ENCODE measurements around the gene SAXO1.
A peak's percentile ranks its signal among the peaks of the same experiment; 100 is the strongest.
"Not testable (repeated sequence)": the region's sequence is repeated elsewhere in the genome, so short reads cannot be mapped to it uniquely, and the experiment has no call there.

SAXO1 gene

DNA sequence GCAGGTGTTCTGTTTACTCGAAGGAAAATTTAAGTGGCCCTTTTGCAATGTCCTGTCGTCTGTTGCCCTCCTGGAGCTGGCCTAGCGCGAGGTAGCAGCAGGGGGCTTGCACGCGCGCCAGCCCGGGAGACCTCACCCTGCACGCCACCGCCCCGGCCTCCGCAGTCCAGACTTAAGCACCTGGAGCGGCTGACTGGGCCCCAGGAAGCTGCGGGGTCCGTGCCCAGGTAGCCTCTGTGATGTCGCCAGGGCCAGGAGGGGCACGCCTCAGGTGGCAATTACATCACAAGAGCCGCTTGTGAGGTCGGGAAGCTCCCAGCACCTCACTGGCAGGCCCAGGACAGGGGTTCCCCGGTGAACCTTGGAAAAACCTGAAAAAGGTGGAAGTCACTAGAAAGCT is at the start of gene SAXO1:
TSS of gene SAXO1 (minus strand) at position 195 of the 400 bp plus-strand sequence. CDS start 301 bp downstream, outside the sequence.
- DNase-seq: no peak

DNA sequence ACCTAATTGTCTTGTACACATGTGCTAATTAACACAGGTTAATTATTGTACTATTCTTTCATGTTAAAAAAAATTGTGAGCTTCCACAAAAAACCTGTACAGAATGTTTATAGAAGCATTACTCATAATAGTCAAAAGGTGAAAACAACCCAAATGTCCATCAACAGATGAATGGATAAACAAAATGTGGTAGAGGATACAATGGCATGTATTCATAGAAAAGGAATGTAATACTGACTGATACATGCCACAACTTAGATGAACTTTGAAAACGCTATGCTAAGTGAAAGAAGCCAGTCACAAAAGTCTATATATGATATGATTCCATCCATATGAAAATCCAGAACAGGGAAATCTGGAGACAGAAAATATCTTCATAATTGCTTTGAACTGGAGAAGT is 41.8 kb upstream of the SAXO1 start:
- DNase-seq: no peak

DNA sequence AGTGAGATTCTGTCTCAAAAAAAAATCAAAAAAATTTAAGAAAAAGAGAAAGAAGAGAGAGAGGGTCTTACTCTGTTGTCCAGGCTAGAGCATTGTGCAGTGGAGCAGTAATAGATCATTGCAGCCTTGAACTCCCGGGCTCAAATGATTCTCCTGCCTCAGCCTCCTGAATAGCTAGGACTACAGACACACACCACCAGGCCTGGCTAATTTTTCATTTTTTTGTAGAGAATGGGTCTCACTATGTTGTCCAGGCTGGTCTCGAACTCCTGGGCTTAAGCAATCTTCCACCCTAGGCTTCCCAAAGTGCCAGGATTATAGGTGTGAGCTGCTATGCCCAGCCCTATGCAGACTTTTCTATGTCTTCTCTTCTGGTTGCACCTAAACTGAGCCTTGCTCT is 41.2 kb upstream of the SAXO1 start:
- no peak for DNase-seq

DNA sequence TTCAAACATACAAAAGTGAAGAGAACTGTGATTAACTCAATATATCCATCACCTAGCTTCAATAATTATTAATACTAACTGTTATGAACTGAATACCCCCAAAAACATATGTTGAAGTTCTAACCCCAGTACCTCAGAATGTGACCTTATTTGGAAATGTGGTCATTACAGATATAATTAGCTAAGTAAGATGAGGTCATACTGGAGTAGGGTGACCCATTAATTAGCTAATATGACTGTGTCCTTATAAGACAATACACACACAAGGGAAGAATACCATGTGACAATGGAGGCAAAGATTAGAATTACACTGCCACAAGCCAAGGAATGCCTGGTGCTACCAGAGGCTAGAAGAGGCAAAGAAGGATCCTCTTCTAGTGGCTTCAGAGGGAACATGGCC is 24.0 kb upstream of the SAXO1 start:
- DNase-seq: no peak

- DNase-seq: peak; percentile 13 to 32
Measured at GRCh38 chr9:19050637-19051591, 17.9 kb upstream of the SAXO1 start.

GRCh38 chr9:19049917-19050636 is 17.1 kb upstream of the SAXO1 start:
- DNase-seq: peak in 1 of 2 experiments; percentile 40

DNA sequence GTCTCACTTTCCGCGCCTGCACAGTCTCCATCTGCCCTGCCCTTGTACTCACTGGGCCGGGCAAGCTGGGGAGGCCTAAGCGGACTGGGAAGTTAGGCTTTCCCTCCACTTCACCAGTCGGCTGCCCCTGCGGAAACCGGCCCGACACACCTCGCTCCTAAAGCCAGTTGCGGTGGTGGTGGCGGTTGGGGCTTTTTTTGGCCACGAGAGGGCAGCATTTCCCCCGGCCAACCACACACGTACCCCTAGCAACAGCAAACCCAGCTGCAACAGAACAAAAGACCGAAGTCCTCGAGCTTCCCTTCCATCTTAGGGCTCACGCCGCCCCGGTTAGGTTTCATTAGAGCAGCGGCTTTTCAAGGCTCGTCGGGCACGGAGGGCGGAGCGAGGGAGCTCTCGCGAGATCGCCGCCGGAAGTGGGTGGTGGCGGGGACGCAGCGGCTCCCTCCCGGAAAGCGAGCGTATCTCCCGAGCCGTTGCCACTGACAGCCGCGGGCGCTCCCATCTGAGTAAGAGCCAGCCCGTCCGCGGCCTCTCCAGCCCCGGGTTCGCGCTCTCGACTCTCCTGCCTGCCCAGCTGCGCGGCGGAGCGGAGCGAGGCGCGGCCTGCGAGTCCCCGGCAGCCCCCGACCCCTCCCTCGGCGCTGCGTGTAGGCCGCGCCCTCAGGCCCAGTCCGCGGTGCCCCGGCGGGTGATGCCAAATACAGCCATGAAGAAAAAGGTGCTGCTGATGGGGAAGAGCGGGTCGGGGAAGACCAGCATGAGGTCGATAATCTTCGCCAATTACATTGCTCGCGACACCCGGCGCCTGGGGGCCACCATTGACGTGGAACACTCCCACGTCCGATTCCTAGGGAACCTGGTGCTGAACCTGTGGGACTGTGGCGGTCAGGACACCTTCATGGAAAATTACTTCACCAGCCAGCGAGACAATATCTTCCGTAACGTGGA is 16.2 kb upstream of the SAXO1 start, which contains the start of gene RRAGA:
TSS of gene RRAGA (plus strand) at position 462 of the 951 bp plus-strand sequence. CDS start at position 695, 233 bp downstream.
- peak; percentile 94 to 97 for DNase-seq

DNA sequence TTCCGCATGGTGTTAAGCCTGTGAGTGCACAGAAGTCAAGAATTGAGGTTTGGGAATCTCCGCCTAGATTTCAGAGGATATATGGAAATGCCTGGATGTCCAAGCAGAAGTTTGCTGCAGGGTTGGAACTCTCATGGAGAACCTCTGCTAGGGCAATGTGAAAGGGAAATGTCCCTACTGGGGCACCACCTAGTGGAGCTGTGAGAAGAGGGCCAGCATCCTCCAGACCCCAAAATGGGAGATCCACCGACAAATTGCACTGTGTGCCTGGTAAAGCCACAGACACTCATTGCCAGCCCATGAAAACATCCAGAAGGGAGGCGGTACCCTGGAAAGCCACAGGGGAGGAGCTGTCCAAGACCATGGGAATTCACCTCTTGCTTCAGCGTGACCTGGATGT is 3.6 kb upstream of the SAXO1 start:
- no peak for DNase-seq

DNA sequence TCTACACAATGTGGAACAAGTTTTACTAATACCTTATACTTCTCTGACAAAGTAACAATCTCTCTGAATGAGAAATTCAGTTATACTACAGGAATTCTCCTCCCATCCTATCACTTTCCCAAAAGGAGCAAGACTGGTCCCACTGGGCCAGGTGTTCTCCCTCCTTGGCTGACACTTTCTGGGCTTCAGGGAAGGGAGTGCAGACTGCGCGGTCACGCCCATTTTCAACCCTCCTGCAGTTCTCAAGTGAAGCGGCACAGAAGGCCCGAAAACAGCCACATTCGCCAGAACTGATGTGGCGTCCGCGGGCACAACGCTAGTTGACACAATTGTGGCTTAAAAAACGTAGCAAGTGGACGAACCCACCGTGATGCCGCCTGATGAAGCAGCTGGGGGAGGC is 603 bp downstream of the SAXO1 start:
- no peak for DNase-seq

- DNase-seq: no peak
Measured at GRCh38 chr9:19030899-19031298, 2.1 kb downstream of the SAXO1 start.

DNA sequence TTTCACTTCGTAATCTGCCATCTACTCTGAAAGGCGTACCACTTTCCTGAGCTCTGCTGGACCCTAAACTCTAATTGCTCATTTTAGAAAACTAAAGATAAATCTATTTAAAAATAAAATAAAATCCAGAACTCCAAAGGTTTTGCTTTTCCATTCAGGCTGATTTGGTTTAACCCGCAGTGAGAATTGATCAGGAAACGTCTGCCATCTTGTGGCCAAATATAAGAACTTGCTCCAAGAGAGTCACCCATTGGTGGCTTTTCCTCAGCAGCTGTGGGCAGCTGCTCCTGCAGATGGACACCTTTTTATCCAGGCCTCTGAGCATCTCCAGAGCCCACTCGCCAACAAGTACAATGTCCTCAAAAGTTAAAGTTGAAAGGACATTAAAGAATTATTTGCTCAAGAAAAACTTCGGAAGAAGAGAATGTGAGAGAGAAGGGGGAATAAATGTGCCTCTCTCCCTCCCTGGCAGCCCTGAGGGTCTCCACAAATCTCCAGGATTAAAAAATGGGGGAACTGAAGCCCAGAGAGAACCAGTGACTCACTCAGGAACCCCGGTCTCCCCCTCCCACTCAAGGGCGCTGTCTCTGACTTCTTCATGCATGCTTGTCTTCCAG is 4.1 kb downstream of the SAXO1 start:
- peak; percentile 20 to 72 for DNase-seq

DNA sequence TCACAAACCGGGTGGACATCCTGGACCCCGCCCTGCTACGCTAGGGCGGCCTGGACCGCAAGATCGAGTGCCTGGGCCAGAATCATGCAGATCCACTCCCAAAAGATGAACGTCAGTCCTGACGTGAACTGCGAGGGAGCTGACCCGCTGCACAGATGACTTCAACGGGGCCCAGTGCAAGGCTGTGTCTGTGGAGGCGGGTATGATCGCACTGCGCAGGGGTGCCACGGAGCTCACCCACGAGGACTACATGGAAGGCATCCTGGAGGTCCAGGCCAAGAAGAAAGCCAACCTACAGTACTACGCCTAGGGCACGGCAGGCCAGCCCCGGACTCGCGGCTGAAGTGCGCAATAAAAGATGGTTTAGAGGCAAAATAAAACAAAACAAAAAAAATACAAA is 5.2 kb downstream of the SAXO1 start:
- DNase-seq: no peak

GRCh38 chr9:19026375-19026774 is 6.6 kb downstream of the SAXO1 start:
- no peak for DNase-seq

- DNase-seq: no peak
Measured at GRCh38 chr9:19023078-19023477, 9.9 kb downstream of the SAXO1 start.

GRCh38 chr9:19022206-19022605 is 10.8 kb downstream of the SAXO1 start:
- DNase-seq: no peak

DNA sequence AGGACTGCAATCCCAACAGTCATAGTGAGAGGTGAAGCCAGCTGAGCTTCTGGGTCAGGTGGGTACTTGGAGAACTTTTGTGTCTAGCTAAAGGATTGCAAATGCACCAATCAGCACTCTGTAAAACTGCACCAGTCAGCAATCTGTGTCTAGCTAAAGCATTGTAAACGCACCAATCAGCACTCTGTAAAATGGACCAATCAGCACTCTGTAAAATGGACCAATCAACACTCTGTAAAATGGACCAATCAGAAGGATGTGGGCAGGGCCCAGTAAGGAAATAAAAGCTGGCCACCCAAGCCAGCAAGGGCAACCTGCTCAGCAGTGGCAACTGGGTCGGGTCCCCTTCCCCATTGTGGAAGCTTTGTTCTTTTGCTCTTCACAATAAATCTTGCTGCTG is 11.4 kb downstream of the SAXO1 start:
- not testable (repeated sequence) for DNase-seq

GRCh38 chr9:19020886-19021455 is 12.0 kb downstream of the SAXO1 start:
- no peak for DNase-seq

GRCh38 chr9:19018201-19018600 is 14.8 kb downstream of the SAXO1 start:
- no peak for DNase-seq

GRCh38 chr9:19009391-19009965 is 23.5 kb downstream of the SAXO1 start:
- no peak for DNase-seq

DNA sequence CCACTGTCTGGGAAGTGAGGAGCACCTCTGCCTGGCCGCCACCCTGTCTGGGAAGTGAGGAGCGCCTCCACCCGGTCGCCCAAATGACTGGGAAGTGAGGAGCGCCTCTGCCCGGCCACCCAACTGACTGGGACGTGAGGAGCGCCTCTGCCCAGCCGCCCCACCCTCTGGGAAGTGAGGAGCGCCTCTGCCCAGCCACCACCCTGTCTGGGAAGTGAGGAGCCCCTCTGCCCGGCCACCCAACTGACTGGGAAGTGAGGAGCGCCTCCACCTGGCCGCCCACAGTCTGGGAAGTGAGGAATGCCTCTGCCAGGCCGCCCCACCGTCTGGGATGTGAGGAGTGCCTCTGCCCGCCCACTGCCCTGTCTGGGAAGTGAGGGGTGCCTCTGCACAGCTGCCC is 32.9 kb downstream of the SAXO1 start:
- no peak for DNase-seq

DNA sequence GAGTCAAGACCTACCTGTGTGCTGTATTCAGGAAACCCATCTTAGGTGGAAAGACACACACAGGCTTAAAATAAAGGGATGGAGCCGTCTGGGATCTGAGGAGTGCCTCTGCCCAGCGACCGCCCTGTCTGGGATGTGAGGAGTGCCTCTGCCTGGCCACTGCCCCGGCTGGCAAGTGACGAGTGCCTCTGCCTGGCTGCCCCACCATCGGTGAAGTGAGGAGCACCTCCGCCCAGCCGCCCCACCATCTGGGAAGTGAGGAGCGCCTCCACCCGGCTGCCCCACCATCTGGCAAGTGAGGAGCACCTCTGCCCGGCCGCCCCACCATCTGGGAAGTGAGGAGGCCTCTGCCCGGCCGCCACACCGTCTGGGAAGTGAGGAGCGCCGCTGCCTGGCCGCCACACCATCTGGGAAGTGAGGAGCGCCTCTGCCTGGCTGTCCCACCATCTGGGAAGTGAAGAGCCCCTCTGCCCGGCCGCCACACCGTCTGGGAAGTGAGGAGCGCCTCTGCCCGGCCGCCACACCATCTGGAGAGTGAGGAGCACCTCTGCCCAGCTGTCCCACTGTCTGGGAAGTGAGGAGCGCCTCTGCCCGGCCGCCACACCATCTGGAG is 33.7 kb downstream of the SAXO1 start:
- DNase-seq: no peak

Data from NCI-H526 (cell line).